ENCODE measurements around the gene ANKRD33B. TPM values are rescaled to one million over a fixed set of nuclear protein-coding genes. Genes with fewer than 3 reads are reported as not detected.

ANKRD33B gene
- total RNA-seq, 1 experiment from 2014 or later, result 6.9 TPM

- no peaks in the 10 kb centered on the region for H3K27me3 ChIP-seq (ENCODE audit: insufficient read depth, low read length)
- H3K27ac Mint-ChIP-seq, result no peak overlapping the region
- no peak overlapping the region for H2AK5ac ChIP-seq (ENCODE audit: insufficient read length, low read length)
- TF ChIP-seq, protein P1, sequence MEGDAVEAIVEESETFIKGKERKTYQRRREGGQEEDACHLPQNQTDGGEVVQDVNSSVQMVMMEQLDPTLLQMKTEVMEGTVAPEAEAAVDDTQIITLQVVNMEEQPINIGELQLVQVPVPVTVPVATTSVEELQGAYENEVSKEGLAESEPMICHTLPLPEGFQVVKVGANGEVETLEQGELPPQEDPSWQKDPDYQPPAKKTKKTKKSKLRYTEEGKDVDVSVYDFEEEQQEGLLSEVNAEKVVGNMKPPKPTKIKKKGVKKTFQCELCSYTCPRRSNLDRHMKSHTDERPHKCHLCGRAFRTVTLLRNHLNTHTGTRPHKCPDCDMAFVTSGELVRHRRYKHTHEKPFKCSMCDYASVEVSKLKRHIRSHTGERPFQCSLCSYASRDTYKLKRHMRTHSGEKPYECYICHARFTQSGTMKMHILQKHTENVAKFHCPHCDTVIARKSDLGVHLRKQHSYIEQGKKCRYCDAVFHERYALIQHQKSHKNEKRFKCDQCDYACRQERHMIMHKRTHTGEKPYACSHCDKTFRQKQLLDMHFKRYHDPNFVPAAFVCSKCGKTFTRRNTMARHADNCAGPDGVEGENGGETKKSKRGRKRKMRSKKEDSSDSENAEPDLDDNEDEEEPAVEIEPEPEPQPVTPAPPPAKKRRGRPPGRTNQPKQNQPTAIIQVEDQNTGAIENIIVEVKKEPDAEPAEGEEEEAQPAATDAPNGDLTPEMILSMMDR (conservative IDR thresholded peaks at IDR 0.05), result no peak
- no peak overlapping the region for H4K5ac ChIP-seq (ENCODE audit: insufficient read length, low read depth, low read length)
- H3K79me1 ChIP-seq (ENCODE audit: insufficient read depth, low read depth, low read length, poor library complexity, severe bottlenecking), result no peaks in the 10 kb centered on the region
- H3K9me3 Mint-ChIP-seq, result no peaks in the 10 kb centered on the region
- no peak overlapping the region for H3K27ac ChIP-seq (ENCODE audit: insufficient read length, low read depth, low read length)
- no peak overlapping the region for H3K23ac ChIP-seq (ENCODE audit: insufficient read length, low read depth, low read length)
- H3K36me3 Mint-ChIP-seq (ENCODE audit: insufficient read depth in 1 of 3, low read depth in 3 of 3), result no peaks in the 10 kb centered on the region
- no peak overlapping the region for H4K8ac ChIP-seq (replicated peaks; ENCODE audit: insufficient read length, low read depth, low read length)
- no peak overlapping the region for H2BK12ac ChIP-seq (ENCODE audit: insufficient read length, low read depth, low read length)
- H3K23me2 ChIP-seq (ENCODE audit: insufficient read length, low read depth, low read length, poor library complexity, severe bottlenecking), result no peaks in the 10 kb centered on the region
- no CpG with 5 or more reads among the region's 7 CpGs for WGBS (ENCODE audit: extremely low coverage, insufficient read length, low lambda C conversion rate)
- no peak overlapping the region for H3K18ac ChIP-seq (ENCODE audit: insufficient read length, low read depth, low read length)
- H2BK20ac ChIP-seq (ENCODE audit: low read depth, low read length, poor library complexity, severe bottlenecking), result no peak overlapping the region
- no peaks in the 10 kb centered on the region for H3K9me3 ChIP-seq (ENCODE audit: control insufficient read depth, low read depth, low read length)
- H3K27me3 Mint-ChIP-seq (ENCODE audit: low read depth), result peaks cover 2% of the 10 kb centered on the region; the same call in 1 of the 2 replicates
- H3K4ac ChIP-seq (ENCODE audit: low read depth, low read length), result no peak overlapping the region
- no peak overlapping the region for H3K4me2 ChIP-seq (ENCODE audit: insufficient read depth, insufficient read length, low read length)
- no peak overlapping the region for H3K4me3 Mint-ChIP-seq
- no peak overlapping the region for H2BK15ac ChIP-seq (ENCODE audit: low read depth, low read length)
- no peak overlapping the region for H3K9ac ChIP-seq (ENCODE audit: extremely low read depth, insufficient read length, low read length)
- no peak overlapping the region for H4K91ac ChIP-seq (ENCODE audit: insufficient read length, low read depth, low read length)
- no peak overlapping the region for H2BK120ac ChIP-seq (ENCODE audit: low read depth, low read length, poor library complexity, severe bottlenecking)
- no peak overlapping the region for H3K56ac ChIP-seq (ENCODE audit: insufficient read length, low read depth, low read length)
- H4K20me1 ChIP-seq (ENCODE audit: control insufficient read depth, insufficient read depth, insufficient read length), result no peaks in the 10 kb centered on the region
- no peak for DNase-seq
- no peak overlapping the region for H3T11ph ChIP-seq (ENCODE audit: low read length)
- no peak overlapping the region for H2BK5ac ChIP-seq (ENCODE audit: insufficient read length, low read length)
- H3K79me2 ChIP-seq (ENCODE audit: insufficient read depth, low read length), result no peaks in the 10 kb centered on the region
- H3K14ac ChIP-seq (ENCODE audit: insufficient read depth, low read length), result no peak overlapping the region
- H3K4me1 Mint-ChIP-seq, result peaks cover 13 to 25% of the 10 kb centered on the region in 2 experiments
- no peaks in the 10 kb centered on the region; the same call in 1 of the 2 replicates for H3K4me1 ChIP-seq (ENCODE audit: insufficient read depth, low read length)
- no peak overlapping the region for H2AFZ ChIP-seq (ENCODE audit: low read length)
Measured at GRCh38 chr5:10666531-10667299, 102.8 kb downstream of the ANKRD33B start.
